HG03066 (cell line): Measurements from ENCODE around the gene ADNP2.
A peak's percentile ranks its signal among the peaks of the same experiment; 100 is the strongest.

Experiments used
- ATAC-seq: cut with Tn5 transposase; IDR thresholded peaks from one replicate; pipeline ENCODE4 v1.9.1; 2021; ENCODE audit warnings: low read depth; ENCODE audit not compliant: unreplicated experiment

Gene ADNP2

GRCh38 chr18:80108739-80109675 lies at the start of gene ADNP2:
Gene ADNP2 (plus strand): TSS chr18:80109262. CDS start chr18:80117543, 8,281 bp downstream.
- ATAC-seq: peak; percentile 55

GRCh38 chr18:80059945-80060344 lies 49.1 kb upstream of the ADNP2 start:
- ATAC-seq: no peak

- ATAC-seq: no peak
Observed at GRCh38 chr18:80065705-80066104, 43.4 kb upstream of the ADNP2 start.

- no peak for ATAC-seq
Observed at GRCh38 chr18:80067321-80067720, 41.7 kb upstream of the ADNP2 start.

GRCh38 chr18:80067897-80068296 lies 41.2 kb upstream of the ADNP2 start:
- no peak for ATAC-seq

GRCh38 chr18:80068571-80069272 lies 40.3 kb upstream of the ADNP2 start:
- no peak for ATAC-seq

GRCh38 chr18:80070825-80071224 lies 38.2 kb upstream of the ADNP2 start:
- no peak for ATAC-seq

GRCh38 chr18:80074183-80074582 lies 34.9 kb upstream of the ADNP2 start:
- no peak for ATAC-seq

- no peak for ATAC-seq
Observed at GRCh38 chr18:80074697-80075096, 34.4 kb upstream of the ADNP2 start.

- ATAC-seq: no peak
Observed at GRCh38 chr18:80075940-80076339, 33.1 kb upstream of the ADNP2 start.

GRCh38 chr18:80076379-80076778 lies 32.7 kb upstream of the ADNP2 start:
- ATAC-seq: no peak

GRCh38 chr18:80077873-80078272 lies 31.2 kb upstream of the ADNP2 start:
- ATAC-seq: no peak

- ATAC-seq: no peak
Observed at GRCh38 chr18:80086281-80086680, 22.8 kb upstream of the ADNP2 start.

- no peak for ATAC-seq
Observed at GRCh38 chr18:80088036-80088435, 21.0 kb upstream of the ADNP2 start.

GRCh38 chr18:80088823-80089222 lies 20.2 kb upstream of the ADNP2 start:
- ATAC-seq: no peak

- no peak for ATAC-seq
Observed at GRCh38 chr18:80095414-80095813, 13.6 kb upstream of the ADNP2 start.

- no peak for ATAC-seq
Observed at GRCh38 chr18:80096032-80096565, 13.0 kb upstream of the ADNP2 start.

- no peak for ATAC-seq
Observed at GRCh38 chr18:80097201-80097600, 11.9 kb upstream of the ADNP2 start.

- ATAC-seq: no peak
Observed at GRCh38 chr18:80103231-80103630, 5.8 kb upstream of the ADNP2 start.

- no peak for ATAC-seq
Observed at GRCh38 chr18:80104364-80104779, 4.7 kb upstream of the ADNP2 start.

- ATAC-seq: peak; percentile 56
Observed at GRCh38 chr18:80105369-80106167, 3.5 kb upstream of the ADNP2 start.
